ENCODE data around the gene CPM.

Gene CPM

GRCh38 chr12:68932961-68933893 lies at the start of gene CPM:
TSS of gene CPM (minus strand) at chr12:68933171. CDS start at chr12:68932837, 334 bp downstream.
- peak; percentile 55 for DNase-seq (ENCODE audit: low read depth)

GRCh38 chr12:68981516-68981915 lies 48.5 kb upstream of the CPM start:
- peak; percentile 39 for DNase-seq (ENCODE audit: low read depth)

GRCh38 chr12:68980476-68981212 lies 47.7 kb upstream of the CPM start:
- no peak for DNase-seq (ENCODE audit: low read depth)

- no peak for DNase-seq (ENCODE audit: low read depth)
Measured at GRCh38 chr12:68978678-68979077, 45.7 kb upstream of the CPM start.

GRCh38 chr12:68977909-68978610 lies 45.1 kb upstream of the CPM start:
- DNase-seq (ENCODE audit: low read depth), result no peak

GRCh38 chr12:68977335-68977734 lies 44.4 kb upstream of the CPM start:
- no peak for DNase-seq (ENCODE audit: low read depth)

GRCh38 chr12:68976395-68976841 lies 43.4 kb upstream of the CPM start:
- peak; percentile 7 for DNase-seq (ENCODE audit: low read depth)

GRCh38 chr12:68975811-68976210 lies 42.8 kb upstream of the CPM start:
- DNase-seq (ENCODE audit: low read depth), result no peak

- no peak for DNase-seq (ENCODE audit: low read depth)
Measured at GRCh38 chr12:68972595-68972994, 39.6 kb upstream of the CPM start.

- peak; percentile 75 for DNase-seq (ENCODE audit: low read depth)
Measured at GRCh38 chr12:68971404-68971803, 38.4 kb upstream of the CPM start.

GRCh38 chr12:68970951-68971350 lies 38.0 kb upstream of the CPM start:
- DNase-seq (ENCODE audit: low read depth), result no peak

- no peak for DNase-seq (ENCODE audit: low read depth)
Measured at GRCh38 chr12:68970306-68970705, 37.3 kb upstream of the CPM start.

- DNase-seq (ENCODE audit: low read depth), result no peak
Measured at GRCh38 chr12:68967046-68967445, 34.1 kb upstream of the CPM start.

- DNase-seq (ENCODE audit: low read depth), result no peak
Measured at GRCh38 chr12:68963856-68964745, 31.1 kb upstream of the CPM start.

GRCh38 chr12:68962877-68963855 lies 30.2 kb upstream of the CPM start:
- peak; percentile 25 for DNase-seq (ENCODE audit: low read depth)

- peak; percentile 21 for DNase-seq (ENCODE audit: low read depth)
Measured at GRCh38 chr12:68959891-68960464, 27.0 kb upstream of the CPM start.

GRCh38 chr12:68959143-68959858 lies 26.3 kb upstream of the CPM start:
- DNase-seq (ENCODE audit: low read depth), result no peak

GRCh38 chr12:68958322-68958721 lies 25.4 kb upstream of the CPM start:
- no peak for DNase-seq (ENCODE audit: low read depth)

GRCh38 chr12:68957273-68957672 lies 24.3 kb upstream of the CPM start:
- no peak for DNase-seq (ENCODE audit: low read depth)

All from EH (cell line).